Ecto neural progenitor cell (in vitro differentiated cells): Measurements from ENCODE around the gene BAIAP3.
"Not testable (repeated sequence)": the region's sequence is repeated elsewhere in the genome, so short reads cannot be mapped to it uniquely, and the experiment has no call there.

Experiments used
- DNase-seq: peaks from one replicate; pipeline ENCODE4 v3.0.0-alpha.2; 2018; ENCODE audit warnings: low spot score

BAIAP3 gene

DNA sequence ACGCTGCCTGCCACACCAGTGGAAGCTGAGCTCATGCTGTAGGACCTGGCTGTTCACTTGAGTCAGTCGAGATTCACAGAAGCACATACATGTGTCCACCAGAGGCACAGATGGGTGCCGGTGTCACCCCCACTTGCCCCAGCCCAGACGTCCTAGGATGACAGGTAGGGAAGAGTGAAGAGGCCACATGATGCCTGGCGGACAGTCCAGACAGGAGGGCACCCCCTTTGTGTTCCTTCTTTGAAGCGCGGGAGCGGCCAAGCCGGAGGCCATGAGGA lies 15.2 kb upstream of the BAIAP3 start:
- no peak for DNase-seq

DNA sequence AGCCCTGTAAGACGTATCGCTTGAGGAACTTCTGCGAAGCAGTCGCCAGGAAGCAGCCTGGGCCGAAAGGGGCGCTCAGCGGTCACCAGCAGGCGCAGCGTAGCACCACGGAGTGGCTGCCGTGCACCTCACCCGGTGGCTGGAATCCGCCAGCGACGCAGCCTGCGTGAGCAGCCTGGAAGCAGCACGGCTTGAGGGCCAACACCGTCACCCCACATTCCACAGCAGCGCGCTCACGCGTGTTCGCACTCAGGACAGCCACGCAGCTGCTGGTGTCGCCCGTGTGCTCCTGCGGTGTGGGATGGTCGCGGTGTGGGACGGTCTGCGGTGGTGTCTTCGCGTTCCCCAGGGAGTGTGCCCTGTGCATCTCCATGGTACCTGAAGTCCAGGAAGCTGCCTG lies 14.4 kb upstream of the BAIAP3 start:
- no peak for DNase-seq

DNA sequence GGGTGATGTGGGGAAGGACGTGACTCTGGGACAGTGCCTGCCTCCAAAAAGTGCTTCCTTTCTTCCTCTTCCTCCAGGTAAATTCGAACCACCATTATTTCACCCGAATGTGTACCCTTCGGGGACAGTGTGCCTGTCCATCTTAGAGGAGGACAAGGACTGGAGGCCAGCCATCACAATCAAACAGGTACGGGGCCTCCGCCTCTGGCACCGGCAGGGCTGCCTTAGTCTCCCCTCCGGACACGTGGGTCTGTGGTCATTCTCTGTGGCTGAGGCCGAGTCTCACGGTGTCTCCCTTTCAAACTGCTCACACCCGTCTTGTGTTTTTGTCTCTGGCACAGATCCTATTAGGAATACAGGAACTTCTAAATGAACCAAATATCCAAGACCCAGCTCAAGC lies 13.3 kb upstream of the BAIAP3 start:
- DNase-seq = no peak

DNA sequence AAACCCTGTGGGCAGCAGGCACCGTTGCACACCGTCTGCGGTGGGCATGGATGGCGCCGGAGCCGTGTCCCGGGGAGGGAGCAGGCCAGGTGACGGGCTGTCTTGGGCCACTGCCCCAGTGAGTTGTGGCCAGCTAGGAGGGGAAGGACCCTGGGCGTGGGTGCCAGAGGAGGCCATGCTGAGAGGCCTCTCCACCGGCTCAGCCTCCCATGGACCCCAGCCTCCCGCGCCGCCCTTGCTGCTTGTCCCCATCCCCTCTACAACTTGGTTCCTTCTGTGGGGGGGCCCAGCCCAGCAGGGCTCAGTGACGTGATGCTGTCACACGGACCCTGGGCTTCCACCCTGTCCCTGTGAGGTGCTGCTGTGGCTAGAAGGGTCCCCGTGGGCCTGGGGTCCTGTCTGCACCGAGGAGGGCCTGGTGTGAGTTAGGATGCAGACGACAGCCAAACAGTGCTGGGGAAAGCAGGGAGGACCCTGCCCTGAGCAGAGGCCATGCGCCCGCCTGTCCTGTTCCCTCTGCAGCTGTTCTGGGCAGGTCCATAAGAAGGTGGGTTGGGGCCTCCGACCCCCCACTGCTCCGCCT lies 12.7 kb upstream of the BAIAP3 start:
- no peak for DNase-seq

DNA sequence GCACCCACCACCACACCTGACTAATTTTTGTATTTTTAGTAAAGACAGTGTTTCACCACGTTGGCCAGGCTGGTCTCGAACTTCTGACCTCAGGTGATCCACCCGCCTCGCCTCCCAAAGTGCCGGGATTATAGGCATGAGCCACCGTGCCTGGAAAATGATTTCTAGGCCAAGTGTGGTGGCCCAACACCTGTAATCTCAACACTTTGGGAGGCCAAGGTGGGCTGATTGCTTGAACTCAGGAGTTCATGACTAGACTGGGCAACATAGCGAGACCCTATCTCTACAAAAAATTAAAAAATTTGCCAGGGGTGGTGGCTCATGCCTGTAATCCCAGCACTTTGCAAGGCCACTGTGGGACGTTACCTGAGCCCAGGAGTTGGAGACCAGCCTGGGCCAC lies 11.0 kb upstream of the BAIAP3 start:
- DNase-seq = no peak

DNA sequence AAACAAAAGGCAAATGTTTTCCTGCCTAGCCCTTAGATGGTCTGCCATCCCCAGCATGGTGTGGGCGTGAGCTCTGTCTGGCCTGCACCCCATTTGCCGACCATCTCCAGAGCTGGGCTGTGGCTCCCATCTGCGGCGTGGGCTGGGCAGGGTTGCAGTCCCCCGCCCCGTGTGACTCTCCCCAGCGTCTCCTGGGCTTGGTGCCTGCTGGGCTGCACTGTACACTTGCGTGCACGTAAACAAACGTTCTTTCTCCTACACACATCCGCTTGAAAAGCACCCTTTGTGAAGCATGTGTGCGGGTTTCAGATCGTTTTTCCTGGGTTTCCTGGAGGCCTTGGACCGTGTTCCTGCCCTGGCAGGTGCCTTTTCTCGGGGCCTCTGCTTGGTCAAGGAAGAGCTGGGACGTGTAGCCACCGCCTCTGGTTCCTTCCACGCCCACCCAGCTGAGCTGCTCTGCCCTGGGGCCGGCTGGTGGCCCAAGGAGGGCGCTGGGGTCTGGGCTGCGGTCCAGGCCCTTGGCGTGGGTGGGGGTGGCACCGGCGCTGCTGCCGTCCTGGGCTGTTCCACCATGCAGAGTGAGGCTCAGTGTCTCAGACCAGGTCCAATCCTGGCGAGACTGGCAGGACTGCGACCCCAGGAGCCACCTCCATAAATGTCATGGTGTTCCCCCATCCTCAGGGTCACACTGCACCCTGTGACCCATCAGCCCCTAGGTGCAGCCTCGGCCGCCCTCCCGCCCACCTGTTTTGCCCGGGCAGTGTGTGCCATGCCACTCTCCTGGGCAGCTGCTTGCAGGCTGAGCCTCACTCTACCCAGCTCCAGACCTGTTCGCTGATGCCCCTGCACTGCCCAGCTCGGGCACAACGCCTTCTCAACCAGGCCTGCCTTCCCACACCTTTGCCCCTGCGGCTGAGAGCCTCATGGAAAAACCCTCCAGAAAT lies 9.9 kb upstream of the BAIAP3 start:
- DNase-seq = no peak

DNA sequence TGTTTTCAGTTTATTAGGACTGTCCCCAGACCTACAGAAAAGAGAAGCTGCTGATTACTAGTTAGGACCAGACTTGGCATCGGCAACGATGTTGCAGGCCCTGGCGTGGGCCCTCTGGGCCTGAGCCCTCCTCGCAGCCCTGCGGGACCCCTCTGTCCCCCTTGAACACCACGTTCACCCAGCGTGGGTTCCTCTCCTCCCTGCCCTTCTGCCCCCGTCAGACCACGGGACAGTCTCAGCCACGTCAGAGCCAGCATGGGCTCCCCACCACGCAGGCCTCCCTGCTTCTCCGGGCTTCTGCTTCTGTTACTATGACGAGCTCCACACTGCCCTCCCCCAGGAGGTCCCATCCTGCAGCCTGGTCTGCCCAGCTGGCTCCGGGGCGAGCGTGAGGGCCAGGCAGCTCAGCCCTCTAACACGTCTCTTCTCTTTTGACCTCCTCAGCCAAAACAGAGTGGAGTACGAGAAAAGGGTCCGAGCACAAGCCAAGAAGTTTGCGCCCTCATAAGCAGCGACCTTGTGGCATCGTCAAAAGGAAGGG lies 9.1 kb upstream of the BAIAP3 start:
- no peak for DNase-seq

DNA sequence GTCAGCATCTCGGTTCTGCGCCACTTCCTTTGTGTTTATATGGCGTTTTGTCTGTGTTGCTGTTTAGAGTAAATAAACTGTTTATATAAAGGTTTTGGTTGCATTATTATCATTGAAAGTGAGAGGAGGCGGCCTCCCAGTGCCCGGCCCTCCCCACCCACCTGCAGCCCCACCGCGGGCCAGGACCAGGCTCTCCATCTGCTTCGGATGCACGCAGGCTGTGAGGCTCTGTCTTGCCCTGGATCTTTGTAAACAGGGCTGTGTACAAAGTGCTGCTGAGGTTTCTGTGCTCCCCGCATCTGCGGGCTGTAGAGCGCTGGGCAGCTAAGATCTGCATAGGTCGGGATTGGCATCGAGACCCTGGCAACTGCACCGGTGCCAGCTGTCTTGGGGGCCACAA lies 8.2 kb upstream of the BAIAP3 start:
- no peak for DNase-seq

DNA sequence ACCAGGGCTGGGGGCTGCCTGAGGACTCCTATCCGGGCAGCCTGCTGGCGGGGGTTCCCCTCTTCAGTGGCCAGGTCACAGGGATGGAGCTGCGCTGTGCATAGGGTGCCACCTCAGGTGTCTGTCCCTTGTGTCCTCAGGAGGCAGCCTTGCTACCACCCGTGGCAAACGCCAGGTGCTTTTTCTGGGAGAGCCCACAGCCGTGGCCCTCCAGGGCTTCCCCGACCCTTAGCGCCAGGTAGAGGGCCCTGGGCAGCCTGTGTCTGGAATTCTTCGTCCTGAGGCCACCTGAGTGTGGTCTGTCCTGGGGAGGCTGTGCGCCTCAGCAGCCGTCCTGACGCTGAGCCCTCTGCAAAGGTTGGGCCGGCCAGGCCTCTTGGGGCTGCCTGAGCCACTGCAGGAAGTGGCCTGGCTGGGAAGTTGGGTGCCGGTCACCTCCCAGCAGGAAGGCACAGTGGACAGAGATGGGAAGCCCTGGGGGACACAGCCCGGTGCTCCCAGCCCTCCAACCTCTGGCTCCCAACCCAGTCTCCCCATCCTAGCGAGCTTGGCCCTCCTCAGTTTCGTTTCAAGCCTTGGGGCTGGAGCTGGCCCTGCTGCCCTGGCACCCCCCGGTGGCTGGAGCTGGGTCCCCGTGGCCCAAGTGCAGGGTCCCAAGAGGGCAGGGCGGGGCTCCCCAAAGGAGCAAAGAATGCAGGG lies 7.6 kb upstream of the BAIAP3 start:
- DNase-seq = no peak

DNA sequence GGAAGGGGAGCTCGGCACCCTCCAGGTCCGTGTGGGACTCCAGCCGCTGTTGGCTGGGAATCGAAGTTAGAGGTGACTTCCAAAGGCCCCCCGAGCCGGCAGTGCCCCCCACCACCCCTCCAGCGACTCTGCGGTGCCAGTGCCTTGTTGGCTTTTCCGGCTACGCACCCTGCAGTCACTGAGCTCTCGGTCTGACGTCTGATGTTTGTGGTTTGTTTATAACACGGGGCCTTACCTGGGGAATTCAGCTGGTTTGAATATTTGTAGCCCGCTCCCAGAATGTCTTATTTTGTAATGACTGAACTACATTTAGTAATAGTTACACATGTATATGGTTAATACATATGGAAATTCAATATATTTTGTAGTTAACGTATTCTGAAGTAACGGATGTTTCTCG lies 7.1 kb upstream of the BAIAP3 start:
- no peak for DNase-seq

DNA sequence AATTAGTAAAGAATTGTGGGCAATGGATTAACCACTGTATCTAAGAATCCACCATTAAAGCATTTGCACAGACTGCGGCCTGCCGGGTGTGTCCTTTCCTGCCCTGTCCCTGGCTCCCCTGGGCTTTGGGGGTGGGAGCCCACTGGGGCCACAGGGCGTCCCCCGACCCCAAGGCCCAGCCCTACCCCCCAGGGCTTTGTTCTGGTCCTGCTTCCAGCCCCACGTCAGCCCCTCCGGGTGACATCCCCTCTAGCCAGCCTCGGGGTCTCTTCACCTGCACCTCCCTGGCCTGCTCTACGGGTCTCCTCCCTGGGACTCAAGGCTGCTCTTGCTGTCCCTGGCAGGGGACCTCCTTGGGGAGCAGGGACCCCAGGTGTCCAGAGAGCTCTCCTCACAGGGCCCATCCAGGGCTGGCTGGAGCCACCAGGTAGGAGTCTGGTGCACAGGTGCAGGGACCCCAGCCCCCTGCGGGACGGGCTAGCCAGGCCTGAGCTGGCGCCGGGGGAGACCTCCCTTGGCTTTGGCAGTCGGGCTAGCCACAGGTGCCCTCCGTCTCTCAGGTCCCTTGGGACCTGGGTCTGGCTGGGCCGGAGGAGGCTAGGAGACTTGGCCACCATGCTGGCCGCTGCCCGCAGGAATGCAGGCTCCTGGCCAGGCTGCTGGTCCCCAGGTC lies 6.4 kb upstream of the BAIAP3 start:
- no peak for DNase-seq

DNA sequence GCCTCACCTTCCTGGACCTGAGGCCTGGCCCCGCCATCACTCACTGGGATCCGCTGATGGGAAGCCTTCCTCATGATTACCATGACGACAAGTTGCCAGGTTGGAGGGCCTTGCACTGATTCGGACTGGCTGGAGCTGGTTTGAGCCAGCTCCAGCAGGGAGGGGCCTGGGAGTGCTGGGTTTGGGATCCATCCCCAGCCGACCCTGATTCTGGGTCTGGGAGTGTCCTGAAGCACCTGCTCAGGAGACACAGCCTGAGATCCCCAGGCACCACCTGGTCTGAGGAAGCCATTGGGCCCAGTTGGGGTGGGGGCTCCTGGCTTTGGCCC lies 5.9 kb upstream of the BAIAP3 start:
- no peak for DNase-seq

DNA sequence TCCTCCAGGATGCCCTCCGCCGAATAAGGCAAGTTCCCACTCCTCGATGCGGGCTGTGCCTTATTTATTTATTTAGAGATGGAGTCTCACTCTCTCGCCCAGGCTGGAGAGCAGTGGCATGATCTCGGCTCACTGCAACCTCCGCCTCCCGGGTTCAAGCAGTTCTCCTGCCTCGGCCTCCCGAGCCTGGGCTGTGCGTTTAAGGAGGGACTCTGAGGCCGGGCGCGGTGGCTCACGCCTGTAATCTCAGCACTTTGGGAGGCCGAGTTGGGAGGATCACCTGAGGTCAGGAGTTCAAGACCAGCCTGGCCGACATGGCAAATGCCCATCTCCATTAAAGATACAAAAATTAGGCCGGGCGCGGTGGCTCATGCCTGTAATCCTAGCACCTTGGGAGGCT lies 5.3 kb upstream of the BAIAP3 start:
- not testable (repeated sequence) for DNase-seq

DNA sequence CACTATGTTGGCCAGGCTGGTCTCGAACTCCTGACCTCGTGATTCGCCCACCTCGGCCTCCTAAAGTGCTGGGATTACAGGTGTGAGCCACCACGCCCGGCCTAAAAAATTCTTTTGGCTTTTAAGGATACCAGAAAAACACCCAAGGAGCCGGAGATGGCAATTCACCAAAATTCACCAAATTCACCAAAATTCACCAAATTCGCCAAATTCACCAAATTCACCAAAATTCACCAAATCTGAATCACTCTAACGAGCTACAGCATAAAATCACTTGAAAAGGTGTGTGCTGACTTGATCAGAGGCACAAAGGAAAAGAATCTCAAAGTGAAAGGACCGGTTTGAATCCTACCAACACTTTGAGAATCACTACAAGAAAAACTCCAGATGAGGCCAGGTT lies 4.5 kb upstream of the BAIAP3 start:
- DNase-seq = not testable (repeated sequence)

DNA sequence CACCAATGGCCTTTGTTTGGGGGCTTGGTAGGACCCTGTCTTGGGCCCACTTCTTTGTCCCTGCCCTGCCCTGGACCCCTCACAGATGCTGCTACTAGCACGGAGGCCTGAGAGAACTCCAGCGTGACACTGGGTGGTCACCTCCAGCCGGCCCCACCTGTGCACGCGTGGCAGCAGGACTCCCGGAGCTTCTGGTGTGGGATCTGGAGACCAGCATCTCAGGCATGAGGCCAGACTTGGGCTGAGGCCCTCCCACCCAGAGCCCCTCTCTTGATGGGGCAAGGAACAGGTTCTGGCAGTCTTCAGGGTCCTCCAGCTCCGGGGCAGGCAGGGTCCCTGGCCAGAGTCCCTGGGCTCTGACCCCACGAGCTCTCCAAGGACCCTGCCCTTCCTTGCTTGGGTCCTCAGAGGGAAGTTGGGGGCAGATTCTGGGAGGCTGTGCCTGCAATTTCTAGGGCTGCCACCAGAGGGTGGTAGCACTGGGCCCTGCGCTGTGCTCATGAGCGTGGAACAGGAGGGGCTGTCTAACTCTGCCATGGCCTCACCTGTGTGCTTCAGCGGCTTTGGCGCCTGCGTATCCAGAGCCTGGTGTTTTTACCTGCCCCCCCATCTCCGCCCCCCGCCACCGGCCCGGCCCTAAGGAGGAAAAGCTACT lies 3.1 kb upstream of the BAIAP3 start:
- DNase-seq = no peak

DNA sequence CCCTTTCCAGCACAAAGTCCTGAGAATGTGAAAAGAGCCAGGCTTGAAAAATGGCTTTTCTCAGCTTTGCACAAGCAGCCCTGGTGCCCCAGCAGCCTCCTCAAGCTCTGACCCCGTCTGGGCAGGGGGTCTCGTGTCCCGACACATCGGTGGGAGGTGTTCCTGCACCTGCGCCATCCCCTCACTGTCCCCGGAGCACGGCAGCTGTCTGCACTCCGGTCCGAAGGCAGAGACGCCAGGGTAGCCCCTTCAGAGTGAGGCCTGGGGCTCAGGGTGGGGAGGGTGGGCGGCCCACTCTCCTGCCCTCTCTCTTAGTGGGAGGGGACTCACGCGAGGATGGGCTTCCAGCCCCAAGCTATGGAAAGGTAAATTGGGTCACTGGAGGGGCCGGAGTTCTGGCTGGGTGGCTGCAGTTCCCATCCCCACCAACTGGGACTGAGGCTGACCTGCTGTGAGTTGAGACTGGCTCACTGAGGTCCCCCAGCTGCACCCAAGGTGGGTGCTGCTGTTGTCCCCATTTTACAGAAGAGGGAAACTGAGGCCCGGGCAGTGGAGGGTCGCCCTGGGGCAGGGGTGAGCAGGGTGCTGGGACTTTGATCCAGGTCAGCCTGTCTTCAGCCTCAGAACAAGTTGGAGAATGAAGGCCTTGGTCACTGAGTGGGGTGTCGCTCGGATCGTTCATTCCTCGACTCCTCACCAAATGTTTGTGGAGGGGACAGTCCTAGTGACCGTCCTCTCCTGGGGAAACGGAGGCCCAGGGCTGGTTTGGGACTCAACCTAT lies 2.3 kb upstream of the BAIAP3 start:
- DNase-seq = no peak

DNA sequence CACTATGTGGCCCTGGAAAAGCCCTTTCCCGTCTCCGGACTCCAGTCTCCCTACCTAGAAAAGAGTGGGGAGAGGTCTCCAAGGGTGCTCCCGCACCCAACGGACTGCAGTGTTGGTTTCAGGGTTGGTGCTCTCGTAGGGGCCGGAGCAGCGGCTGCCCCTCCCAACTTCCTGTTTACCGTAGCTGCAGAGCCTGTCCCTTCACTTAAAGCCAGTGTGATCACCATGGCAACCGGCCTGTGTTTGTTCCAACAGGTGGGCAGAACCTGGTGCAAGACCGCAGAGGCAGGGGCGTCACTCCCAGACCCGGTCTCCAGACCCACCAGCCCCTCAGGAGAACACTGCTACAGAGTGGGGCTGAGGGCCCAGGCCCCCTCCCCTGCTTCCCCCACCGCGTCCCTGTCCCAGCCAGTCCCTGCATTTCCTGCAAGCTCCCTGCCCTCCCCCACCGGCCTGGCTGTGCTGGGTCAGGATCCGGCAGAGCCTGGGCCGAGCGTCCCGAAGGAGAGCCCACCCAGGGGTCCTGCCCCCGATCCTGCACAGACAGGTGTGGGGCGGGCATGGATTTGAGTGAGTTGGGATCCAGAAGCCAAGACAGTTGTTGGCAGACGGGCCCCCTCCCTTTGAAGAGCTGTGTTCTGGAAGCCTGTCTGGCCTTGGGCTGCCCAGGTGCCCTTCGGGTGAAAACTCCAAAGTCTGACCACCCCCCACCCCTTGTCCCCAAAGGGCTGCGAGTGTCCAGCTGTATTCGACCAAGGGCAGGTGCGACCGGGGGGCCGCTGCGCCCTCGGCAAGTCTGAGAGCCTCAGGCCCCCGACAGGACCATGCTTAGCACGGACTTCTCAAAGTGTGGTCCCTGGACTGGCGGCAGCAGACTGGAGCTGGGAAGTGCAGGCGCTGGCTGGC lies 1.5 kb upstream of the BAIAP3 start:
- DNase-seq = no peak

DNA sequence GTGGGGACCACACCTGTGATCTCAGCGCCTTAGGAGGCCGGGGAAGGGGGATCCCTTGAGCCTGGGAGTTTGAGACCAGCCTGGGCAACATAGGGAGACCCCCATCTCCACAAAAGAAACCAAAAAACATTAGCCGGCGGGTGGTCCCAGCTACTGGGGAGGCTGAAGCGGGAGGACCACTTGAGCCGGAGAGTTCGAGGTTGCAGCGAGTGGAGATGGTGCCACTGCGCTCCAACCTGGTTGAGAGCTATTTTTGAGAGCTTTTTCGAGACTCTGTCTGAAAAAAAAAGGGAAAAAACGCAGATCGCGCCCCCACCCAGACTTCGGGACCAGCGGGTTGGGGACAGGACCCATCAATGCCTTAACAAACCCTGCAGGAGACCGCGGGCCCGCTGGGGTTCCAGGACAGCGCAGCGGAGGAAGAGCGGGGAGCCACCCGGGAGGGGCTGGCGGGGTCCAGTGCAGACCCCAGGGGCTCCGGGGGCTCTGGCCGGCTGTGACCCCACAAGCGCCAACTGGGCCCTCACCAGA lies 762 bp upstream of the BAIAP3 start:
- no peak for DNase-seq

DNA sequence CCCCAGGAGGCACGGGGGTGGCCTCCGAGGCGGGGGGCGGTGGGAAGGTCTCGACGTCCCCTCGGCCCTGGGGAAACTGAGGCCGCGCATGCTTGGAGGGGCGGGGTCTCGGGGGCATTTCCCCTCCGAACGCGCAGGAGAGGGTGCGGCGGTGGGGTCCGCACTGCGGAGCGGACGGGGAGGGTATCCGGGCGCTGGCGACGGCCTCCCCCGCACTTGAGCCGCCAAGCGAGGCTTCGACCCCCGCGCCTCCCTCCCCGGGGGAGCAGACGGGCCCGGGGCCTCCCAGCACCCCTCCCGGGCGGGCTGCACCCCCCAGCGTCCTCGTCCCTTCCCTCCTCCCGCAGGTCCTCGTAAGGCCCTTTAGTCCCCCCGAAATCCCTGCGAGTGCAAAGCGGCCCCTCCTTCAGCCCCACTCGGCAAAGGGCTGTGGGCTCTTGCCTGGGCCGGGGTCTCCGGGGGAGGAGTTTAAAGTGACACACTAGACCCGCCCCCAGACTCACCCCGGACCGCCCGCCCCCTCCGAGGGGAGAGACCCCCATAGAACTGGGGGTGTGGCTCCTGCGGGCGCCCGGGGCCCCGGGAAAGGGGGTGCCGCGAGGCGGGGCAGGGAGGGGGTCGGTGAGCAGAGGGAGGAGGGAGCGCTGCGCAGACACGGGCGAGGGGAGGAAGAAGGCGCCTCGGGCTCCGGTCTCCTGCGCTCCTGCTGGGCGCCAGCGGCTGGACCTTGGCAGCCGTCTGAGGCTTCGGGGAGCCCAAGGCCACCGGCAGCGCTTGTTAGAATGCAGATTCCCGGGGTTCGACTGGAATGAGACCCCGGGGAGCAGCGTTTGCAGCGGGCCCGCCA lies 632 bp downstream of the BAIAP3 start:
- no peak for DNase-seq
